Stimulated activated effector memory CD8-positive, alpha-beta T cell treated with anti-CD3 and anti-CD28 coated beads, Interleukin-12 subunit alpha, Interleukin-12 subunit beta, amount 100 ng/mL, for 72 hours (primary cell): ENCODE data around the gene RNASEH1.

Source experiments
- ATAC-seq: fragments of 150-1000 bp; cut with Tn5 transposase; 2 replicates; pipeline ENCODE4 v1.10.0; 2021
- DNase-seq, 2 donors: peaks; one replicate each; pipeline ENCODE4 v3.0.0; 2021 to 2022; ENCODE audit warnings: low spot score in 2 of 2
- H3K27ac Mint-ChIP-seq: one replicate; pipeline ENCODE4 v1.8.0; 2022; ENCODE audit warnings: mild to moderate bottlenecking, mixed read lengths
- H3K36me3 Mint-ChIP-seq: one replicate; pipeline ENCODE4 v1.8.0; 2022; ENCODE audit warnings: mild to moderate bottlenecking, mixed read lengths
- H3K4me1 Mint-ChIP-seq: one replicate; pipeline ENCODE4 v1.8.0; 2022; ENCODE audit warnings: mixed read lengths
- H3K4me3 Mint-ChIP-seq: one replicate; pipeline ENCODE4 v1.8.0; 2022; ENCODE audit warnings: mild to moderate bottlenecking, mixed read lengths
- H3K9me3 Mint-ChIP-seq: one replicate; pipeline ENCODE4 v1.8.0; 2022; ENCODE audit warnings: mixed read lengths

The RNASEH1 gene

GRCh38 chr2:3543023-3543683 is 15.0 kb downstream of the RNASEH1 start:
- H3K4me1 Mint-ChIP-seq: peaks cover 6% of the 10 kb centered on the region
- ATAC-seq: no peak
- peak overlapping the region; percentile 55 for H3K27ac Mint-ChIP-seq

DNA sequence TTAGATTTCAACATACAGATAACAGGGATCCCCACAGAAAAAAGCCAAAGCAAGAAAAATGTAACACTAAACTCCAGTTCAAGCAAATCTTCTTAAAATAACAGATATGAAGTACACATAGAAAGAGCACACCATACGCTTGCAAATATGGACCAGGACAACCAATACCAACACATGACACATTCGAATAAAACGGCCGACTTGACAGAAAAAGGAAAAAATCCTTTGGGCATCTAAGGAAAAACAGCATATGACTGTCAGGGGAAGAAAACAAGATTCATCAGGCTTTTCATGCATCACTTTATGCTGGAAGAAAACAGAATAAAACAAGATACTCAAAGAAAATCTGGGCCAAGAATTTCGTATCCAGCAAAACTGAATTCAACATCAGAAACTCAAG is 16.0 kb downstream of the RNASEH1 start:
- H3K4me3 Mint-ChIP-seq: no peak overlapping the region
- H3K9me3 Mint-ChIP-seq: no peaks in the 10 kb centered on the region
- H3K27ac Mint-ChIP-seq: peak overlapping the region; percentile 10
- no peak for ATAC-seq
- peaks cover 6% of the 10 kb centered on the region for H3K4me1 Mint-ChIP-seq
- H3K36me3 Mint-ChIP-seq: peaks cover 85% of the 10 kb centered on the region
- no peak for DNase-seq

More at GRCh38 chr2:3543023-3543683, 15.0 kb downstream of the RNASEH1 start:
- no peak for DNase-seq
- no peaks in the 10 kb centered on the region for H3K9me3 Mint-ChIP-seq
- peaks cover 95% of the 10 kb centered on the region for H3K36me3 Mint-ChIP-seq
- no peak overlapping the region for H3K4me3 Mint-ChIP-seq

- peaks cover 12% of the 10 kb centered on the region for H3K4me1 Mint-ChIP-seq
- ATAC-seq (no peak), DNase-seq (no peak)
- no peak overlapping the region for H3K4me3 Mint-ChIP-seq
- peaks cover 62% of the 10 kb centered on the region for H3K36me3 Mint-ChIP-seq
- H3K27ac Mint-ChIP-seq: no peak overlapping the region
- H3K9me3 Mint-ChIP-seq: no peaks in the 10 kb centered on the region
These were observed 18.3 kb downstream of the RNASEH1 start for GRCh38 chr2:3539836-3540235.

- Mint-ChIP-seq H3K9me3 (no peaks in the 10 kb centered on the region), H3K4me1 (peaks cover 6% of the 10 kb centered on the region), H3K36me3 (peaks cover 33% of the 10 kb centered on the region), H3K4me3 (peak overlapping the region; percentile 51), H3K27ac (peak overlapping the region; percentile 87)
- DNase-seq (no peak), ATAC-seq (peak; percentile 48)
These were observed 21.2 kb downstream of the RNASEH1 start for GRCh38 chr2:3536682-3537632.

DNA sequence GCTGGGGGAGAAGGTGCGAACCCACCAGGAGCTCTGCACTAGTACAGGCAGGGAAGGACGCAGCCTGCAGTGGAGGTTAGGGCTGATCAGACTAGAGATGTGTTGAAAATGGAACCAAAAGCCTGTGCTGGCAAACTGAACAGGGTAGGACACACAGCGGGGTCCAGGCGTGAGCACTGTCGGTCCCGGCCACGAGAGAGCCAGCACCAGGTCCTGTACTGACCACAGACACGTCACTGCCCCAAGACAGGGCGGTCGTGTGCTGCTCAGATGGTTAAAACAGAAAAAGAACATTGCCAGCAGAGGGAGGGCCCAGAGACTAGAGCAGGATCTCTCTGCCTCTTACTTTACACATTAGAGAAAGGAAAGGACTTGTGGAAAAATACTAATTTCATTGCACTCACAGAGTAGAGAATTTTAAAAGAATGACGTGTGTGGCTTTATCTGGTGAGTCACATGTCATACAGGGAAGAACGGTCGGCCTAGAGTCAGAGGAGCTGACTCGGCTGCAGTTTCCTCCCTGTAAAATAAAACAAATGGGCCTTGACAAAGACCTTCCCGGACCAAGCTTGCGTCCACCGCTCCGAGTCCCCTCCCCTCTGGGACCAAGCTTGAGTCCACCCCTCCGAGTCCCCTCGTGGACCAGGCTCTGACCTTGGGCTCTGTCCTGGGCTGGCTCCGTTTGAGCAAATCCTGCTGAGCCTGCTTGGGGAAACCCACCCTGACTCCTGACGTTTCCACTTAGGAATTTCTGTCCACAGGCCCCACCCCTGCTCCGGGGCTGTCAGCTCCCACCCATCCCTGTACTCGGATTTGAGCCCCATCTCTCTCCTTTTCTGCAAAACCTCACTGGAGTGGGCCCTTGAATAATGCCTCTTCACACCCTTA is 22.1 kb downstream of the RNASEH1 start:
- Mint-ChIP-seq H3K36me3 (peaks cover 24% of the 10 kb centered on the region), H3K27ac (peak overlapping the region; percentile 87), H3K4me1 (peaks cover 6% of the 10 kb centered on the region), H3K9me3 (no peaks in the 10 kb centered on the region), H3K4me3 (peak overlapping the region; percentile 51)
- DNase-seq: no peak
- ATAC-seq: peak; percentile 58

GRCh38 chr2:3535467-3535793 is 22.7 kb downstream of the RNASEH1 start:
- H3K4me3 Mint-ChIP-seq: no peak overlapping the region
- peaks cover 18% of the 10 kb centered on the region for H3K36me3 Mint-ChIP-seq
- ATAC-seq (no peak), DNase-seq (no peak)
- no peaks in the 10 kb centered on the region for H3K9me3 Mint-ChIP-seq
- H3K4me1 Mint-ChIP-seq: peaks cover 6% of the 10 kb centered on the region
- peak overlapping the region; percentile 87 for H3K27ac Mint-ChIP-seq

DNA sequence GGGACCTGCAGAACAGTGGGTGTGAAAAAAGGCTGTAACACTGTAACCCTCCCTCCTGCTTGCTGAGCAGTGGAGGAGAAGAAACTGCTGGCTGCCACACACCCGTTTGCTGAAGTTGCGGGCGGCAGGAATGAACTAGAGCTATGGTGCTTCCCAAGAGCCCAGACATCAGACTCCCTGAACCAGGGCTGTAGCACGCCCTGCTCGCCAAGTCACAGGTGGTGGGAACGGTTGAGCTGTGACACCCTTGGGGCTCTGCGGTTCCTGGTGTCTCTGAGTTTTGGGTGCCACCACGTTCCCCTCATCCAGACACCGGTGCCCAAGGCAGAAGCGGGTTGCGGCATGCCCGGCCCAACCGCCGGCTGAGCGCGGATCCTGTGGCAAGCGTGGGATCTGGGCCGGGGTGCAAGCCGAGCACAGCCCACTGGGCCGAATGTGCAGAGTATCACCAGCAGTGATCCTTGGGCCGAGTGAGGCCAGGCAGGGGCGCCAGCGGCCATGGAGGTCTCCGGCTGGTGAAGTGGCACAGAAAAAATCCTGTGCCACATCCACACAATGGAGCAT is 23.8 kb downstream of the RNASEH1 start:
- H3K27ac Mint-ChIP-seq: no peak overlapping the region
- no peaks in the 10 kb centered on the region for H3K9me3 Mint-ChIP-seq
- ATAC-seq (no peak), DNase-seq (no peak)
- no peak overlapping the region for H3K4me3 Mint-ChIP-seq
- H3K4me1 Mint-ChIP-seq: peaks cover 6% of the 10 kb centered on the region
- H3K36me3 Mint-ChIP-seq: peaks cover 7% of the 10 kb centered on the region

- ATAC-seq (no peak), DNase-seq (no peak)
- Mint-ChIP-seq H3K4me1 (peaks cover 6% of the 10 kb centered on the region), H3K4me3 (no peak overlapping the region), H3K36me3 (peaks cover 2% of the 10 kb centered on the region), H3K9me3 (no peaks in the 10 kb centered on the region), H3K27ac (no peak overlapping the region)
These were observed 24.3 kb downstream of the RNASEH1 start for GRCh38 chr2:3533836-3534235.

DNA sequence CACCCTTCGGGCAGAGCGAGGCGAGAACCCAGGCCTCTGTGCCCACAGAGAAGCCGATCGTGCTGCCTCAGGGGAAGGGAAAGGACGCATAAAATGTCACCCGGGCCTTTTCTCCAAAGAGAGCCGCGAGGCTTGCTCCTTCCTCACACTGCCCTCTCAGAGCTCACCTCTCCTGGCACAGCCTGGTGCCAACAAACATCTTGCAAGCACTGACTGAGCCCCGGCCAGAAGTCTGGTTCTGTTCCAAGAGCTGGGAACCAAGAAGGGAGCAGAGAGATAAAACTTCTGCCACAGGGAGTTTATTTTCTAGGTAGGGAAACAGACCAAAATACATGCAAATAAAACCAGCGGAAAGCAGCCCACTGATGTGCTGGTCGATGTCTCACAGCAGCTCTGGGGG is 25.2 kb downstream of the RNASEH1 start:
- Mint-ChIP-seq H3K4me3 (no peak overlapping the region), H3K9me3 (no peaks in the 10 kb centered on the region), H3K36me3 (no peaks in the 10 kb centered on the region), H3K27ac (no peak overlapping the region), H3K4me1 (peaks cover 6% of the 10 kb centered on the region)
- DNase-seq: no peak
- ATAC-seq: no peak

GRCh38 chr2:3529316-3530025 is 28.7 kb downstream of the RNASEH1 start:
- ATAC-seq (no peak), DNase-seq (no peak)
- Mint-ChIP-seq H3K9me3 (no peaks in the 10 kb centered on the region), H3K36me3 (no peaks in the 10 kb centered on the region), H3K4me3 (no peak overlapping the region), H3K4me1 (no peaks in the 10 kb centered on the region), H3K27ac (no peak overlapping the region)

DNA sequence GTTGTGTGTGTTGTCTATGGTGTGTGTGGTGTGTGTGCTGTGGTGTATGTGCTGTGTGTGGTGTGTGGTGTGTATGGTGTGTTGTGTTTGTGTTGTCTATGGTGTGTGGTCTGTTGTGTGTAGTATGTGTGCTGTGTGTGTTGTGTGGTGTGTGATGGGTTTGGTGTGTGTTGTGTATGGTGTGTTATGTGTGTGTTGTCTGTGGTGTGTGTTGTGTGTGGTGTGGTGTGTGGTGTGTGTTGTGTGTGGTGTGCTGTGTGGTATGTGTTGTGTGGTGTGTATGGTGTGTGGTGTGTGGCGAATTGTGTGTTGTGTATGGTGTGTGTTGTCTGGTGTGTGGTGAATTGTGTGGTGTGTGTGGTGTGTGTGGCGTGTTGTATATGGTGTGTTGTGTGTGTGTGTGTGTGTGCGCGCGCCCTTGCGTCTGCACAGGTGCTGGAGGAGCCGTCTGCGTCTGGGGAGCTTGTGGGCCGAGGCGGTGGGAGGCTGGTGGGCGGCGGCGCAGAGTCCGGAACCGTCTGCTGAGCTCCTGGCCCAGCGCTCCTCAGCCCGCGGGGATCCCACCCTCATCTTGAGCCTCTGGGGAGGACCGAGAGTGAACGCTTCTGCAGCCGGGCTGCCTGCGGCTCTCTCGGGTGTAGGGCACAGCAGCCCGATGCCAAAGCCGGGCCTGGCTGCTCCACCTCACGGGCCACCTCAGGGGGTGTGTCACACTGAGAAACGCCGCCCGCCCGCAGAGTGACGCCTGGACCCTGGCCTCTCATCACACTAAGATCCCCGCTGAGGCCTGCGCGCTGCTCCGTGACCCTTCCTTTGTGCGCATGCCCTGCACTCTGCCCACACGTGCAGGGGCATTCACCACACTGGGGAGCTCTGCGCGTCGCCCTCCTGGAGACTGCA is 30.0 kb downstream of the RNASEH1 start:
- H3K36me3 Mint-ChIP-seq: no peaks in the 10 kb centered on the region
- H3K4me1 Mint-ChIP-seq: no peaks in the 10 kb centered on the region
- no peaks in the 10 kb centered on the region for H3K9me3 Mint-ChIP-seq
- DNase-seq (no peak), ATAC-seq (no peak)
- H3K4me3 Mint-ChIP-seq: no peak overlapping the region
- no peak overlapping the region for H3K27ac Mint-ChIP-seq

DNA sequence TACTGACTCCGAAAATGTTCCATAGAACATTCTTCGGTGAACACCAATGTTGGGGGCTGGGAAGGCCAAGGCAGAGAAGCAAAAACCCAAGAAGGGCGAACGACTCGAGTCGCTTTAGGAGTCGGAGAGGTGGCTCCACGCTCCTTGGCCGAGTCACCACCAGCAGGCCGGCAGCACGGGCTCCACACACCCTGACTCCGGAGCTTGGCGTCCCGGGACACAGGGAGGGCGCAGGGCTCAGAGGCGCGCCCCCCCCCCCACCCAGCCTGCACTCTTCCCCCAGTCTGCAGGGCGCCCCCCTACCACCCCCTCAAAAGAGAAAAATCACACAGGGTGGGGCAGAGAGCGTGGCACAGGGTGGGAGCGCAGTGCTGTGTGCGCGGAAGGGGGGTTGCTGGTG is 31.3 kb downstream of the RNASEH1 start:
- no peak overlapping the region for H3K4me3 Mint-ChIP-seq
- no peak overlapping the region for H3K27ac Mint-ChIP-seq
- ATAC-seq: no peak
- H3K9me3 Mint-ChIP-seq: no peaks in the 10 kb centered on the region
- no peak for DNase-seq
- no peaks in the 10 kb centered on the region for H3K36me3 Mint-ChIP-seq
- peaks cover 2% of the 10 kb centered on the region for H3K4me1 Mint-ChIP-seq

DNA sequence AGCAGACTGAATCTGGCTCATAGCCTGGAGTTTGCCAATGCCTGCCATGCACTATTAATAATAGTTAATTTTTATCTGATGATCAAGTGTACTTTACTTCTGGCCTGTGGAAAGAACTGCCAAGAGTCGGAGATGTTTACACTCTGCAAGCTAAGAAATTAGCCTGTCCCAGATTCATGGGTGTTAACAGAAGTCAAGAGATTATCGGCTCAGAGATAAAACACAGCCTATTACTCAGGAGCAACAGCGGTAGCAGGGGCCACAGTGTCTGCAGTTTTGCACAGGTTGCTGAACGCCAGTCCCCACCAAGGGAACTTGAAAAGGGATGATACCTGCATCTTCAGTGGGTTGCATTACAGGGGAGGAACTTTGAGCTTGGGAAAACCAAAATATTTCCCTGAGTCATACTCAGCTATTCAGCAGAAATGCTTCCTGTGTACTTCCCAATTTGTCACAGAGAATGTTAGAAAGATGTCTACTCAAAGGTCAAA is 34.5 kb downstream of the RNASEH1 start:
- H3K4me3 Mint-ChIP-seq: no peak overlapping the region
- H3K4me1 Mint-ChIP-seq: peaks cover 24% of the 10 kb centered on the region
- DNase-seq: no peak

More for the DNA sequence above, 34.5 kb downstream of the RNASEH1 start:
- Mint-ChIP-seq H3K9me3 (no peaks in the 10 kb centered on the region), H3K36me3 (peaks cover 16% of the 10 kb centered on the region), H3K27ac (no peak overlapping the region)
- no peak for ATAC-seq
